UCSD-AML1 (cell line): ENCODE results near the gene FAM222B.
"Not testable (repeated sequence)": the region's sequence is repeated elsewhere in the genome, so short reads cannot be mapped to it uniquely, and the experiment has no call there.

ENCODE experiments used
- DNase-seq: peaks from one replicate; lab custom pipeline; 2025; ENCODE audit not compliant: unreplicated experiment; lab: John Stamatoyannopoulos, UW

FAM222B gene

GRCh38 chr17:28873839-28874238, 31.2 kb upstream of the FAM222B start:
- DNase-seq, result no peak

- peak; percentile 30 for DNase-seq
These were observed 28.5 kb upstream of the FAM222B start for GRCh38 chr17:28871056-28871579.

- no peak for DNase-seq
These were observed 24.7 kb upstream of the FAM222B start for GRCh38 chr17:28867276-28867675.

- no peak for DNase-seq
These were observed 23.6 kb upstream of the FAM222B start for GRCh38 chr17:28865946-28866752.

GRCh38 chr17:28864991-28865849, 22.6 kb upstream of the FAM222B start:
- DNase-seq, result peak; percentile 30

GRCh38 chr17:28863953-28864352, 21.4 kb upstream of the FAM222B start:
- no peak for DNase-seq

GRCh38 chr17:28862561-28862960, 20.0 kb upstream of the FAM222B start:
- no peak for DNase-seq

GRCh38 chr17:28861393-28862203, 19.0 kb upstream of the FAM222B start:
- no peak for DNase-seq

- no peak for DNase-seq
These were observed 17.8 kb upstream of the FAM222B start for GRCh38 chr17:28860363-28860808.

- no peak for DNase-seq
These were observed 16.3 kb upstream of the FAM222B start for GRCh38 chr17:28858801-28859355.

GRCh38 chr17:28857905-28858800, 15.6 kb upstream of the FAM222B start:
- DNase-seq, result no peak

- DNase-seq, result no peak
These were observed 13.5 kb upstream of the FAM222B start for GRCh38 chr17:28856028-28856574.

GRCh38 chr17:28855336-28855679, 12.7 kb upstream of the FAM222B start:
- DNase-seq, result no peak

GRCh38 chr17:28854457-28855335, 12.1 kb upstream of the FAM222B start, which contains the start of gene ERAL1:
Gene ERAL1, plus strand, starts transcription at chr17:28855016. Its CDS starts 19 bp downstream, at chr17:28855035.
- DNase-seq, result peak; percentile 79

GRCh38 chr17:28853295-28853694, 10.7 kb upstream of the FAM222B start:
- DNase-seq, result no peak

GRCh38 chr17:28849281-28849680, 6.7 kb upstream of the FAM222B start:
- DNase-seq, result peak; percentile 22

- peak; percentile 64 for DNase-seq
These were observed 6.1 kb upstream of the FAM222B start for GRCh38 chr17:28848667-28849066.

- not testable (repeated sequence) for DNase-seq
These were observed 4.1 kb upstream of the FAM222B start for GRCh38 chr17:28846699-28847098.
